Left ventricle myocardium inferior (tissue), 1 donor: ENCODE measurements around the gene SMARCA1. TPM values are rescaled to one million over a fixed set of nuclear protein-coding genes. Genes with fewer than 3 reads are reported as not detected.

Experiments used
- DNase-seq: peaks from one replicate; pipeline ENCODE4 v3.0.0-alpha.2; 2020
- H3K27ac ChIP-seq: fragments of 200-600 bp; replicated peaks from 2 replicates; pipeline ENCODE4 v1.8.0; 2021
- H3K27me3 ChIP-seq: fragments of 200-600 bp; 2 replicates; pipeline ENCODE4 v1.8.0; 2021; ENCODE audit warnings: low read depth
- H3K36me3 ChIP-seq: fragments of 200-600 bp; 2 replicates; pipeline ENCODE4 v1.8.0; 2021
- H3K4me1 ChIP-seq: fragments of 200-600 bp; 2 replicates; pipeline ENCODE4 v1.8.0; 2021
- H3K4me3 ChIP-seq: fragments of 200-600 bp; 2 replicates; pipeline ENCODE4 v1.8.0; 2021; ENCODE audit warnings: mild to moderate bottlenecking, moderate library complexity
- H3K9me3 ChIP-seq: fragments of 200-600 bp; replicated peaks from 2 replicates; pipeline ENCODE4 v1.8.0; 2021
- CTCF ChIP-seq: fragments of 200-600 bp; IDR thresholded peaks from 2 replicates; pipeline ENCODE4 v1.8.0; 2021; ENCODE audit warnings: antibody characterized with exemption, mild to moderate bottlenecking, borderline replicate concordance
- intact Hi-C: fragments of 100-400 bp; cut with micrococcal nuclease; formaldehyde crosslinking; loops from one replicate; pipeline ENCODE4 v1.11.0; 2022
- total RNA-seq: library from RNA; stranded (reverse); fragmentation: NEBNext Ultra II Directional; extraction: Animal tissue kit (Norgen Biotek cat#: 25700); gene quantifications from one replicate; pipeline ENCODE4 v1.2.1, GENCODE V29; 2021
- donor health status: DM: no; HTN: yes; CAD: no; lungs with severe emphysema.

The SMARCA1 gene
- total RNA-seq, 1 donor from 2014 or later, result 31.3 TPM

GRCh38 chrX:129423191-129423590, 100.1 kb downstream of the SMARCA1 start:
- intact Hi-C loops, result no loop called here
- Histone ChIP-seq H3K4me3 (no peak overlapping the region), H3K9me3 (peaks cover 34% of the 10 kb centered on the region), H3K27me3 (no peaks in the 10 kb centered on the region), H3K36me3 (peaks cover 14% of the 10 kb centered on the region), H3K4me1 (no peaks in the 10 kb centered on the region), H3K27ac (no peak overlapping the region)
- no peak for TF ChIP-seq CTCF
- DNase-seq, result no peak

- Histone ChIP-seq H3K9me3 (no peaks in the 10 kb centered on the region), H3K4me3 (no peak overlapping the region), H3K4me1 (no peaks in the 10 kb centered on the region), H3K27me3 (no peaks in the 10 kb centered on the region), H3K27ac (no peak overlapping the region), H3K36me3 (no peaks in the 10 kb centered on the region)
- no peak for DNase-seq
- intact Hi-C loops, result no loop called here
- no peak for TF ChIP-seq CTCF
These were observed 118.7 kb downstream of the SMARCA1 start for GRCh38 chrX:129404670-129405008.

- intact Hi-C loops, result no loop called here
- H3K4me1 ChIP-seq, result no peaks in the 10 kb centered on the region
- H3K36me3 ChIP-seq, result no peaks in the 10 kb centered on the region
- H3K27me3 ChIP-seq, result no peaks in the 10 kb centered on the region
- no peaks in the 10 kb centered on the region for H3K9me3 ChIP-seq
- no peak for DNase-seq
- no peak overlapping the region for H3K27ac ChIP-seq
- no peak overlapping the region for H3K4me3 ChIP-seq
- TF ChIP-seq CTCF, result no peak
These were observed 119.2 kb downstream of the SMARCA1 start for GRCh38 chrX:129403974-129404669.

Other genes with a start within 250 kb of the SMARCA1 start
- 10.2 TPM for gene OCRL, start 16.8 kb upstream of the SMARCA1 start, total RNA-seq
- gene APLN, start 131.5 kb upstream of the SMARCA1 start, total RNA-seq, result 15.9 TPM
- gene XPNPEP2, start 215.5 kb upstream of the SMARCA1 start, total RNA-seq, result 1.3 TPM